Measurements from ENCODE around the gene PLD4.

GRCh38 chr14:104974665-104975390 is 50.1 kb downstream of the PLD4 start:
- TF ChIP-seq CTCF (conservative IDR thresholded peaks at IDR 0.05; ENCODE audit: low read depth in 2 of 2) (no peak), EZH2phosphoT487 (IDR thresholded peaks at IDR 0.05; ENCODE audit: unreplicated experiment) (no peak), EZH2 (IDR thresholded peaks at IDR 0.05; ENCODE audit: low read depth, unreplicated experiment) (no peak), CREB1 (CRISPR knock-in tag; IDR thresholded peaks at IDR 0.05; ENCODE audit: low read depth) (no peak), POLR2AphosphoS5 (IDR thresholded peaks at IDR 0.05; ENCODE audit: low read depth) (no peak), REST (IDR thresholded peaks at IDR 0.05; ENCODE audit: unreplicated experiment) (no peak), JUNB (IDR thresholded peaks at IDR 0.05; ENCODE audit: unreplicated experiment) (no peak), ETS1 (IDR thresholded peaks at IDR 0.05) (no peak), NANOG (IDR thresholded peaks at IDR 0.05; ENCODE audit: borderline replicate concordance) (no peak), ZNF331 (CRISPR knock-in tag; IDR thresholded peaks at IDR 0.05; ENCODE audit: low read depth) (no peak), STAT1 (IDR thresholded peaks at IDR 0.05; ENCODE audit: unreplicated experiment) (no peak), ZNF114 (CRISPR knock-in tag; IDR thresholded peaks at IDR 0.05) (no peak)
